Sigmoid colon (tissue), 7 donors: ENCODE results near the gene DNAJC30. TPM values are rescaled to one million over a fixed set of nuclear protein-coding genes. Genes with fewer than 3 reads are reported as not detected.

Experiments used
- DNase-seq: peaks from one replicate; pipeline ENCODE4 v3.0.0-alpha.2; 2019
- H3K27ac ChIP-seq, 4 donors: fragments of 200-600 bp; sonication (generic); one replicate each; pipeline ENCODE4 v1.5.1; 2016 to 2019; ENCODE audit warnings: mild to moderate bottlenecking in 1 of 4
- H3K27me3 ChIP-seq, 3 donors: fragments of 200-600 bp; sonication (generic); one replicate each; pipeline ENCODE4 v1.5.1; 2019; ENCODE audit warnings: mild to moderate bottlenecking in 1 of 3
- H3K36me3 ChIP-seq, 4 donors: fragments of 200-600 bp; sonication (generic); one replicate each; pipeline ENCODE4 v1.5.1; 2016 to 2019
- H3K4me1 ChIP-seq, 4 donors: fragments of 200-600 bp; sonication (generic); one replicate each; pipeline ENCODE4 v1.5.1; 2017 to 2019
- H3K4me3 ChIP-seq, 4 donors: fragments of 200-600 bp; sonication (generic); one replicate each; pipeline ENCODE4 v1.5.1; 2017 to 2019; ENCODE audit warnings: mild to moderate bottlenecking in 2 of 4, moderate library complexity in 1 of 4
- H3K9me3 ChIP-seq, 4 donors: fragments of 200-600 bp in 3 of 4; sonication (generic) in 3 of 4; one replicate each; pipeline versions ENCODE4 v1.5.1 to v1.6.1; 2013 to 2019
- CTCF ChIP-seq, 4 experiments: fragments of 450-650 bp in 3 of 4; fragments of 200-600 bp in 1 of 4; IDR thresholded peaks; one replicate each; pipeline ENCODE4 v1.5.1; 2016 to 2019; ENCODE audit warnings: antibody characterized with exemption in 4 of 4, mild to moderate bottlenecking in 3 of 4, moderate library complexity in 2 of 4
- EP300 ChIP-seq, 4 donors: sonication (generic); formaldehyde crosslinking; IDR thresholded peaks; one replicate each; pipeline ENCODE4 v1.6.1; 2017; ENCODE audit warnings: antibody characterized with exemption in 4 of 4
- POLR2A ChIP-seq, 2 donors: fragments of 450-650 bp; IDR thresholded peaks; one replicate each; pipeline ENCODE4 v1.6.1; 2016; ENCODE audit warnings: antibody characterized with exemption in 2 of 2, mild to moderate bottlenecking in 2 of 2, moderate library complexity in 2 of 2
- POLR2AphosphoS5 ChIP-seq, 4 donors: sonication (generic); formaldehyde crosslinking; IDR thresholded peaks; one replicate each; pipeline ENCODE4 v1.6.1; 2017; ENCODE audit warnings: antibody characterized with exemption in 4 of 4
- WGBS, 2 donors: extraction: QIAGEN DNeasy Blood & Tissue Kit; methylation state at CpG; one replicate each; pipeline ENCODE4 v1.1.7; 2013; 5-methylcytosine and 5-hydroxymethylcytosine counted together
- intact Hi-C: fragments of 100-400 bp; cut with DNase I; formaldehyde crosslinking; loops from one replicate; pipeline ENCODE4 v1.15.1; 2023
- polyA plus RNA-seq, 3 donors: library from polyadenylated mRNA; stranded (reverse); fragments of 200-250 nt; gene quantifications; one replicate each; pipeline ENCODE4 v1.2.3, GENCODE V29; 2013
- small RNA-seq, 3 donors: library from RNA; depleted of rRNA; stranded (forward); fragments of <200 nt; gene quantifications; one replicate each; pipeline ENCODE3, GENCODE V24; 2016
- total RNA-seq, 4 donors: library from RNA; depleted of rRNA; stranded (reverse); fragments of >200 nt; gene quantifications; one replicate each; pipeline ENCODE4 v1.1.0, GENCODE V29; 2016
- donor health status: healthy with polysubstance abuse.
- donor health status: Bipolar disorder and iron deficiency.
- donor health status: healthy.

DNAJC30 gene
- total and polyA plus RNA-seq, 7 donors: 3.3 to 9.4 (median 6.6) TPM

GRCh38 chr7:73633844-73634243 lies 49.4 kb downstream of the DNAJC30 start:
- intact Hi-C loops: no loop called here
- 87% methylated on average over 8 of the region's 8 CpGs for WGBS, 2 donors
- H3K36me3 ChIP-seq: no peaks in the 10 kb centered on the region

GRCh38 chr7:73633323-73633722 lies 49.9 kb downstream of the DNAJC30 start:
- H3K4me3 ChIP-seq: no peak overlapping the region
- peaks cover 3 to 35% (median 4%) of the 10 kb centered on the region in 3 donors for H3K27me3 ChIP-seq
- intact Hi-C loops: no loop called here
- no peak overlapping the region for H3K27ac ChIP-seq
- 79 to 87% methylated on average over 7 of the region's 7 CpGs for WGBS, 2 donors
- H3K9me3 ChIP-seq: no peaks in the 10 kb centered on the region
- DNase-seq: no peak
- TF ChIP-seq POLR2AphosphoS5 (IDR thresholded peaks at IDR 0.05) (no peak), CTCF (IDR thresholded peaks at IDR 0.05) (no peak), EP300 (IDR thresholded peaks at IDR 0.05) (no peak), POLR2A (IDR thresholded peaks at IDR 0.05) (no peak)
- H3K4me1 ChIP-seq: peaks cover 0 to 9% (median 0%) of the 10 kb centered on the region in 4 donors
- H3K36me3 ChIP-seq: no peaks in the 10 kb centered on the region

More at GRCh38 chr7:73633844-73634243, 49.4 kb downstream of the DNAJC30 start:
- TF ChIP-seq CTCF (IDR thresholded peaks at IDR 0.05) (no peak), POLR2A (IDR thresholded peaks at IDR 0.05) (no peak), EP300 (IDR thresholded peaks at IDR 0.05) (no peak), POLR2AphosphoS5 (IDR thresholded peaks at IDR 0.05) (no peak)
- Histone ChIP-seq H3K4me3 (no peak overlapping the region), H3K27me3 (peaks cover 0 to 30% (median 3%) of the 10 kb centered on the region in 3 donors), H3K27ac (no peak overlapping the region), H3K9me3 (no peaks in the 10 kb centered on the region), H3K4me1 (peaks cover 0 to 9% (median 0%) of the 10 kb centered on the region in 4 donors)
- no peak for DNase-seq

GRCh38 chr7:73631558-73631957 lies 51.7 kb downstream of the DNAJC30 start:
- H3K27ac ChIP-seq: no peak overlapping the region
- intact Hi-C loops: no loop called here
- peaks cover 3 to 53% (median 9%) of the 10 kb centered on the region in 3 donors for H3K27me3 ChIP-seq
- H3K4me3 ChIP-seq: no peak overlapping the region
- no peak for TF ChIP-seq POLR2AphosphoS5 (IDR thresholded peaks at IDR 0.05)
- TF ChIP-seq CTCF (IDR thresholded peaks at IDR 0.05): no peak
- no peak for TF ChIP-seq EP300 (IDR thresholded peaks at IDR 0.05)
- no peak for TF ChIP-seq POLR2A (IDR thresholded peaks at IDR 0.05)
- H3K36me3 ChIP-seq: no peaks in the 10 kb centered on the region
- DNase-seq: no peak
- H3K4me1 ChIP-seq: peaks cover 0 to 8% (median 0%) of the 10 kb centered on the region in 4 donors
- no peaks in the 10 kb centered on the region for H3K9me3 ChIP-seq
- whole genome bisulfite sequencing, 2 donors: 24 to 26% methylated on average over 1 of the region's 1 CpG

Small RNA genes lying within 50 kb of the gene (small RNA-seq; reads per million reads assigned to genes)
- 0 to 0.06 (median 0) reads per million in 3 donors for gene MIR4284
- 0 reads per million in 3 donors for gene RN7SL265P

Other genes starting within 250 kb of the DNAJC30 start
- gene FZD9, start 249.7 kb downstream of the DNAJC30 start, total RNA-seq: 1 to 10 TPM in 1 of 4 donors, under 1 TPM in 3; 0.28 to 2.1 (median 0.70) TPM
- gene FZD9, start 249.7 kb downstream of the DNAJC30 start, polyA plus RNA-seq: under 1 TPM in 1 of 3 donors, not detected in 2; 0.20 TPM
- 10 to 100 TPM; 47.2 to 67.3 (median 53.5) TPM for gene BAZ1B, start 161.2 kb downstream of the DNAJC30 start, total RNA-seq
- 10 to 100 TPM; 13.8 to 33.4 (median 17.1) TPM for gene BAZ1B, start 161.2 kb downstream of the DNAJC30 start, polyA plus RNA-seq
- 100 to 1,000 TPM; 113 to 155 (median 129) TPM for gene BCL7B, start 125.8 kb downstream of the DNAJC30 start, total RNA-seq
- 100 to 1,000 TPM in 1 of 3 donors, 10 to 100 TPM in 2; 58.1 to 114 (median 95.7) TPM for gene BCL7B, start 125.8 kb downstream of the DNAJC30 start, polyA plus RNA-seq
- gene TBL2, start 104.9 kb downstream of the DNAJC30 start, total RNA-seq: 10 to 100 TPM; 17.1 to 29.6 (median 26.9) TPM
- 10 to 100 TPM in 1 of 3 donors, 1 to 10 TPM in 2; 5.4 to 28.2 (median 6.2) TPM for gene TBL2, start 104.9 kb downstream of the DNAJC30 start, polyA plus RNA-seq
- gene MLXIPL, start 58.9 kb downstream of the DNAJC30 start, total RNA-seq: 10 to 100 TPM in 2 of 4 donors, 1 to 10 TPM in 2; 2.5 to 15.0 (median 10.8) TPM
- 10 to 100 TPM in 1 of 3 donors, 1 to 10 TPM in 2; 1.6 to 11.9 (median 4.8) TPM for gene MLXIPL, start 58.9 kb downstream of the DNAJC30 start, polyA plus RNA-seq
- 1 to 10 TPM; 1.6 to 8.7 (median 4.4) TPM for gene VPS37D, start 15.6 kb downstream of the DNAJC30 start, total RNA-seq
- gene VPS37D, start 15.6 kb downstream of the DNAJC30 start, polyA plus RNA-seq: 1 to 10 TPM in 1 of 3 donors, under 1 TPM in 1, not detected in 1; 0.60 to 1.0 TPM
- gene BUD23, start 144 bp upstream of the DNAJC30 start, total RNA-seq: 10 to 100 TPM; 36.8 to 42.4 (median 39.0) TPM
- 10 to 100 TPM; 34.2 to 86.8 (median 36.0) TPM for gene BUD23, start 144 bp upstream of the DNAJC30 start, polyA plus RNA-seq
- 10 to 100 TPM; 16.1 to 24.6 (median 19.8) TPM for gene STX1A, start 36.2 kb upstream of the DNAJC30 start, total RNA-seq
- gene STX1A, start 36.2 kb upstream of the DNAJC30 start, polyA plus RNA-seq: 1 to 10 TPM; 1.8 to 5.7 (median 2.4) TPM
- 10 to 100 TPM in 2 of 4 donors, 1 to 10 TPM in 2; 5.4 to 13.0 (median 9.2) TPM for gene ABHD11, start 55.3 kb upstream of the DNAJC30 start, total RNA-seq
- gene ABHD11, start 55.3 kb upstream of the DNAJC30 start, polyA plus RNA-seq: 10 to 100 TPM; 79.3 to 91.3 (median 81.7) TPM
- gene CLDN3, start 86.8 kb upstream of the DNAJC30 start, total RNA-seq: 1 to 10 TPM in 1 of 4 donors, under 1 TPM in 1, not detected in 2; 0.71 to 1.1 TPM
- gene CLDN3, start 86.8 kb upstream of the DNAJC30 start, polyA plus RNA-seq: 100 to 1,000 TPM; 174 to 705 (median 231) TPM
- under 1 TPM in 2 of 4 donors, not detected in 2; 0.16 to 0.71 TPM for gene CLDN4, start 147.5 kb upstream of the DNAJC30 start, total RNA-seq
- gene CLDN4, start 147.5 kb upstream of the DNAJC30 start, polyA plus RNA-seq: 100 to 1,000 TPM; 210 to 690 (median 293) TPM
- gene METTL27, start 159.1 kb upstream of the DNAJC30 start, total RNA-seq: 1 to 10 TPM in 3 of 4 donors, under 1 TPM in 1; 0.99 to 5.5 (median 2.1) TPM
- 10 to 100 TPM in 1 of 3 donors, 1 to 10 TPM in 2; 2.1 to 12.3 (median 4.8) TPM for gene METTL27, start 159.1 kb upstream of the DNAJC30 start, polyA plus RNA-seq
- gene TMEM270, start 177.7 kb upstream of the DNAJC30 start, total RNA-seq: not detected
- gene TMEM270, start 177.7 kb upstream of the DNAJC30 start, polyA plus RNA-seq: under 1 TPM in 1 of 3 donors, not detected in 2; 0.39 TPM